Measurements from ENCODE around the gene WSB1.
A peak's percentile ranks its signal among the peaks of the same experiment; 100 is the strongest.

Gene WSB1

GRCh38 chr17:27280527-27280926, 13.4 kb upstream of the WSB1 start:
- no peak for DNase-seq

DNA sequence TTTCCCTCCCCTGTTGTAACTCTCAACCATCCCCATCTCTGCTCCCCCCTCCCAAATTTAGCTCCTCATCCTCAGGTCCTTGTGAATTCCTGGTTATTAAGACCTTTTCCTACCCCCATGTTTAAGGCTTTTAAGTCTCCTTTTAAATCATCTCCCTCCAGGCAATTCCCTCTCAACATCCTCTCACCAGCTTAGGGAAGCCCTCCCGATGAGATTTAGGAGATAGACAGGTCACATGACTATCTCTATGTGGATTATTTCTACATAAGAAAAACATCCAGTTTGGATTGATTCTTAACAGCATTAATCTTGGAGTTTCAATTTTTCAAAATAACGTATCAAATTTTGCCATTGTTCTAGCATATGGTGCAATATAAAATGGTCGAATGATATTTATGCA, 12.5 kb upstream of the WSB1 start:
- DNase-seq: no peak

GRCh38 chr17:27282054-27282551, 11.8 kb upstream of the WSB1 start:
- DNase-seq: no peak

GRCh38 chr17:27283060-27283459, 10.9 kb upstream of the WSB1 start:
- DNase-seq: no peak

GRCh38 chr17:27283751-27284150, 10.2 kb upstream of the WSB1 start:
- DNase-seq: no peak

DNA sequence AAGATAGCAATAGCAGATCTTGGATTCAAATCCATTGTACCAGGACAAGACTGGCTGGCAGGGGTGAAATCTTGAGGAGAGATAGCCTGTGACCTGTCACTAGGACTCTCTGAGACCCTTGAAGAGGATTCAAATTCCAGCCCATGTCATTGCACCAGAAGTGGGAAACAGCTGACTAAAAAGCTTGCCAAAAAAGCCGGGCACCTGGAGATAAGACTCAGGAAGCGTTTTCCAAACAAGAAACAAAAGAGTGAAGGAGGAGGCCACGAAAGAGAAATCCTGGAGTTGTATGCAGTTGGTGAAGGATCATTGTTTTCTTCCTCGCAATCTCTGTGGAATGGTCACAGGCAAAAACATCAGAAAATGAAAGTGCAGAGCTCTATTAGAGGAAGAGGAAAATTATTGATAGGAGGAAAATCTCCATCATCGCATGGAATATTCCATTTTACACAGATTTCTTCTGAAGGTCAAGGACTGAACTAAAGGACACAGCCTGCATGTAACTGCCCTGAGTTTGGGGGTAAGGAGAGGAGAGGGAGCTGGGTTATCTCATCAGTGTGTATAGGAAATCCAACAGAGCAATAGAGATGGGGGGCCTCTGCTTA, 9.0 kb upstream of the WSB1 start:
- DNase-seq: no peak

DNA sequence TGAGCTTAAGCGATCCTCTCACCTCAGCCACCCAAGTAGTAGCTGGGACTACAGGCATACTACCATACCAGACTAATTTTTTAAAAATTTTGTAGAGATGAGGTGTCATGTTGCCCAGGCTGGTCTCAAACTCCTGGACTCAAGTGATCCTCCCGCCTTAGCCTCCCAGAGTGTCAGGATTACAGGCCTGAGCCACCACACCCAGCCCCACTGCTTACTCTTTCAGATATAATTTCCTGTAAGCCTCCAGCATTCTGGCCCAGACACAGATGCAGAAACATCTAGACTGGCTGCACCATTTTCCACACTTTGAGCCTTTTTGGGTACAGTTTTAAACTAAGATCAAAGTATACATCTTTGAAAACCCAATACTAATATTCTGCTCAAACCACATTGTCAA, 8.4 kb upstream of the WSB1 start:
- DNase-seq: no peak

DNA sequence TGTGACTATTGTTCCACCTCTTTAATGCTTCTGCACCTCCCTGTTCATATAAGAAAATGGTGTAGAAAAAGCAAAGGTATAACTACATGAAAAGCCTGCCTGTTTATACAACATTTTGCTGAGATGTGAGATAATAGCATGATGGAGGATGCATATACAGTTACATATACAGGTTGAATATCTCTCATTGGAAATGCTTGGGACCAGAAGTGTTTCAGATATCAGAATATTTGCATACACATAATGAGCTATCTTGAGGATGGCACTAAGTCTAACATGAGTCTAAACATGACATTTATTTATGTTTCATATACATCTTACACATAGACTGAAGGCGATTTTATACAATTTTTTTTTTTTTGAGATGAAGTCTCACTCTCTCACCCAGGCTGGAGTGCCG, 5.7 kb upstream of the WSB1 start:
- DNase-seq: no peak

DNA sequence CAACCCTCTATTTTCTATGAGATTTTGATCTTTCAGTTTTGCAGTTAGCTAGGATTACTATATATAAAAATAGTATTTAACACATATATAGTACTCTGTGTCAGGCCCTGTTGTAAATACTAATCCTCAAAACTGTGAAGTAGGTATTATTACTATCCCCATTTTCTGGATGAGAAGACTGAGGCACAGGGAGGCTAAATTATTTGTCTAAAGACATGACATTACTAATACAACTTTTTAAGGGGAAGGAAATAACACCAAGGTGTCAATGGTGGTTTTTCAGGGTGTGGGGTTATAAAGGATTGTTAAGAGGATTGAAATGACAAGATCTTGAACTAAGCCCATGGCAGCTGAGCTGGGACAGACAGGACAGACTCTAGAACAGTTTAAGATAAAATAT, 4.1 kb upstream of the WSB1 start:
- DNase-seq: no peak

- DNase-seq: no peak
Measured at GRCh38 chr17:27290916-27291598, 2.9 kb upstream of the WSB1 start.

GRCh38 chr17:27293359-27293897, 486 bp upstream of the WSB1 start:
- DNase-seq: no peak

DNA sequence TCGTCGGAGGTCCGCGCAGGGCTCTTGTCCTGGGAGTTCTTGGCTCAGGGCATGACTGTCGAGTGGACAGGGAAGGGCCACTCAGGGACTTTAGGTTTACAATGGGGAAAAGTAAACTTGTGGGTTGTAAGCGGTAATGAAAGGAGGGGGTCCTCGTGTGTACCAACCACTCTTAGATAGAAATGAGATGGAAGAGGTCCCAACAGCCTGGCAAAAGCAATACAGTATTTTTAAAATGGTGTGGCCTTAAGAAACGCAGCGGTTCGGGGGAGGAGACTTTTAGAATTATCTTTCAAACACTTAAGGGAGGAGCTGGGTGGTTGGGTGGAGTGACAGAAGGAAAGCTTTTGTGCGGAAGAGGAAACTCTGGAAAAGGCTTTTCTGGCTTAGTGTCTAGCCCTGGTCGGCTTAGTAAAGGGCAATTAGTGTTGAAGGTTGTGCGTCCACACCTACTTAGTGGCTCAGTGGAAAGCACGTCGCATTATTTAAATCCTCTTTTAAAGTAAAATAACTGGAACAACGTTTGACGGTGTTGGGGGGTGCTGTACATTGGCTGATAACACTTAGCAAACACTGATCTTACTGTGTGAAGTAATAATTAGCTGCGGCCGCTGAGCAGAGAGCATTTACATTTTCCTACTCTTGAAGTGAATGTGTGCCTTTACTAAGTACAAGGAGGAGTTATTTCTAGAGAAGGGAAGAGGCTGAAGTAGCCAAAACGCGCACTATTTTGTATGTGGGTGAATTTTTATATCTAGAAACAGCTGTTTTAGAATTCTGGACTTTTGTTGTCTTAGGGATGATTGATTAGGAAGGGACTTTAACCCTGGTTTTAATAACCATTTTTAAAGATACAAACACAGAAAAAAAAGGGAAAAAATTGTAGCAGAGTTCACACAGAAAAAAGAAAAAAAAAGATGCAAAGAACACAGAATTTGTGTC, 1.0 kb downstream of the WSB1 start:
- DNase-seq: peak; percentile 43

- no peak for DNase-seq
Measured at GRCh38 chr17:27295945-27296344, 2.0 kb downstream of the WSB1 start.

DNA sequence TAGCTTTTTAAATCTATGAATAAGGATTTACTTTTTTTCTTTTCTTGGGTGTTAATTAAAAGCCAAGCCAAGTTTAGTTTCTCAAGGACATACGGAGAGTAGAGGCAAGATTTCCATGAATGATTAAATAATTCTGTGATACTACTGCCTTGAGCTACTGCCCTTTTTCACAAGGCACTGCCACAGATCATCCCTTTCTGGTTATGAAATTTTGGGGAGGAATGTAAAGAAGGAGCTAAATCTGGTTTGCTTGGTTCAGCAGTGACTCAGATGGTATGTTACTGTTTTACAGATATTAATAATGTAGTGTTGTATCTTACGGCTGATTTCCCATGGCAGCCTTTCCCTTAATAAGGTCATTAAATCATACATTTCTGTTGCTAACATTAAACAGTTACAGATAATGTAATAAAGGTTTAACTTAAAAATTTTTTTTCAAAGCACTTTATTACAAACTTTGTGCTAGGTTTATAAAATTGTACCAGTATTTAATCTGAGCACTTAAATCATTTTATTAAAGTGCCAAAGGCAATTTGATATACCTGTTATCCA, 2.6 kb downstream of the WSB1 start:
- no peak for DNase-seq

DNA sequence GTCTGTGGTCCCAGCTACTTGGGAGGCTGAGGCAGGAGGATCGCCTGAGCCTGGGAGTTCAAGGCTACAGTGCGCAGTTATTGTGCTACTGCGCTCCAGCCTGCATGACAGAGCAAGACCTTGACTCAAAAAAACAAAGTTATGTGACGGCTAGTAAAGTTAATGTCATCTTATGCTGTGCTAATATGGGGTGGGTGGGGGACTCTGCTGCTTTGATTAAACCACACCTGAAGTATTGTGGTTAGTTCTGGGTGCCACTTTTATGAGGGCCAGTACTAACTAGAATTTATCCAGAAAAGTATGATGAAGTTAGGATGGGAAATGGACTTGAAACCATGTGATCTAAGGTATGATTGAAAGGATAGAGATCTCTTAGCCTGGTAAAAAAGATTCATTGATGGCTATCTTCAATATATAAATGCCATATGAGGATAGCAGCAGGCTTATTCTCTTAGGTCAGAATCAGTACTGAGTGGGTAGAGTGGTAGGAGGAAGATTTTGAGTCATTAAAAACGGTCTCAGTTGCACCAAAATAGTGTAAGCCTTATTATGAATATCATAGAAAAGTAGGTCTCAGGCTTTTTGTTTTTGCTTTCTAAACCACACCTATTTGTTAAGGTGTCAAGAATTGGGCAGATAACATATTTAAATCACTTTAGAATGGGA, 5.6 kb downstream of the WSB1 start:
- no peak for DNase-seq

- no peak for DNase-seq
Measured at GRCh38 chr17:27303734-27304133, 9.8 kb downstream of the WSB1 start.

- no peak for DNase-seq
Measured at GRCh38 chr17:27306276-27306835, 12.4 kb downstream of the WSB1 start.

GRCh38 chr17:27310565-27311110, 16.7 kb downstream of the WSB1 start:
- no peak for DNase-seq

DNA sequence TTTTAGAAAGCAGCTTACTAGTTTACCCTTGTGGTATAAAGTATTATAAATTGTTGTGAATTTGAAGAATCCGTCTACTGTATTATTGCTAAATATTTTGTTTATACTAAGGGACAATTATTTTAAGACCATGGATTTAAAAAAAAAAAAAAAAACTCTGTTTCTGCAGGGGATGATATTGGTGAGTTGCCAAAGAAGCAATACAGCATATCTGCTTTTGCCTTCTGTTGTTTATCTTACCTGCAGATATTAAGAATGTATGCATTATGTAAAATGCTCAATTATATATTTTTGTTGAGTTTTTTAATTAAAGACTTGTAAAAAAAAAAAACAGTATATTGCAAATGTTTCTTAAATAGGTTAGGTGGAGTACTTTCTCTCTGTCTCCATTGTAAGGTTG, 19.4 kb downstream of the WSB1 start:
- no peak for DNase-seq

GRCh38 chr17:27315322-27315721, 21.4 kb downstream of the WSB1 start:
- peak; percentile 69 for DNase-seq

GRCh38 chr17:27315796-27316465, 22.0 kb downstream of the WSB1 start:
- DNase-seq: no peak

Data from NCI-H1105 treated with DMSO at 0.1 percent for 48 hours (cell line).